ENCODE measurements around the gene TREML2. TPM values are rescaled to one million over a fixed set of nuclear protein-coding genes. Genes with fewer than 3 reads are reported as not detected.

TREML2 gene
- total RNA-seq, 1 donor from 2014 or later: 0.61 TPM

DNA sequence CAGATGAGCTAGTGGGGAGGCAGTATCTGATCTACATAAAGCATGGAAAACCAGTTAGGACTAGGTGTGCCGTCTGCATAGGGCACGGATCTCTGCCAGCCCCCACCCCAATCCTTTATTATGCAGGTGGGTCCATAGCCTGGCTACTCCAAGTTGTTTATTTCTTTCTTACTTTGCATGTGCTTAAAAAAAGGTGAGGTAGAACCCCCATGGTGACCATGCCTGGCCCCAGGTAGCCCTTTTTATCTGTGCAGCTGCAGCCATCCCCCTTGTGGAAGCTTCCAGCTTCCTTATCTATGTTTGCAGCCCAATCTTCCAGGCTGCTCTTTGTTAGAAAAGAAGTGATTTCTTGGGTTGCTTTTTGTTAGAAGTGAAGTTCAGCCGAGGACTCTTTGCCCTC lies 29.0 kb downstream of the TREML2 start:
- Histone ChIP-seq H3K27me3 (no peaks in the 10 kb centered on the region), H3K4me1 (no peaks in the 10 kb centered on the region), H3K36me3 (no peaks in the 10 kb centered on the region), H3K4me3 (no peak overlapping the region), H3K9me3 (no peaks in the 10 kb centered on the region), H3K27ac (no peak overlapping the region)
- DNase-seq: no peak
- TF ChIP-seq, protein P1, sequence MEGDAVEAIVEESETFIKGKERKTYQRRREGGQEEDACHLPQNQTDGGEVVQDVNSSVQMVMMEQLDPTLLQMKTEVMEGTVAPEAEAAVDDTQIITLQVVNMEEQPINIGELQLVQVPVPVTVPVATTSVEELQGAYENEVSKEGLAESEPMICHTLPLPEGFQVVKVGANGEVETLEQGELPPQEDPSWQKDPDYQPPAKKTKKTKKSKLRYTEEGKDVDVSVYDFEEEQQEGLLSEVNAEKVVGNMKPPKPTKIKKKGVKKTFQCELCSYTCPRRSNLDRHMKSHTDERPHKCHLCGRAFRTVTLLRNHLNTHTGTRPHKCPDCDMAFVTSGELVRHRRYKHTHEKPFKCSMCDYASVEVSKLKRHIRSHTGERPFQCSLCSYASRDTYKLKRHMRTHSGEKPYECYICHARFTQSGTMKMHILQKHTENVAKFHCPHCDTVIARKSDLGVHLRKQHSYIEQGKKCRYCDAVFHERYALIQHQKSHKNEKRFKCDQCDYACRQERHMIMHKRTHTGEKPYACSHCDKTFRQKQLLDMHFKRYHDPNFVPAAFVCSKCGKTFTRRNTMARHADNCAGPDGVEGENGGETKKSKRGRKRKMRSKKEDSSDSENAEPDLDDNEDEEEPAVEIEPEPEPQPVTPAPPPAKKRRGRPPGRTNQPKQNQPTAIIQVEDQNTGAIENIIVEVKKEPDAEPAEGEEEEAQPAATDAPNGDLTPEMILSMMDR (IDR thresholded peaks at IDR 0.05): no peak
- ATAC-seq: no peak
- intact Hi-C loops (cut with DNase I): no loop called here

DNA sequence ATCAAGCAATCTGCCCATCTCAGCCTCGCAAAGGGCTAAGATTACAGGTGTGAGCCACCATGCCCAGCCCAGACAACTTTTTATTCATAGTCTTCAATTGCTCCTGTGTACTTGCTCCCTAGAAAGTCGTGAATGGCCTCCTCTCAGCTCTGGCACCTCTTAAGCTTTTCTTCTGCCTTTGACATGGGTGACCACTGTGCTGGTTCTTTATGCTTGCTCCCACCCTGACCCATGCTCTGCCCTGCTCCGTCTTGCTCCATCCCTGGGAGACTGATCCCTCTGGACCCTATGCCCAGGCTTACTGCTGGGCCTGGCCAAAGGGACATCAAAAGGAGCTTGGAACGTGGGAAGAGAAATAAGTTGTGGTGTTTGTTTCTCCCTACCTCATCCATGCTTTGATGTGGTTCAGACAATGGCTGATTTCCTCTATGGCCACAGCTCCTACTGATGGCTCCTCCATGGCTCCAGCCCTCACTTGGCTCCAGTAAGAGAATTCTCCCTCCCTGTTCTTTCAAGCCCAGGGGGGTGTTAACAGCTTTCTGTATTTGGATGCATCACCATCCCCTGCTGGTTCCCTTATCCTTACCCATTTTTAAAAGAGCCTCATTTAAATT lies 30.3 kb downstream of the TREML2 start:
- TF ChIP-seq, protein P1 (IDR thresholded peaks at IDR 0.05): no peak
- peak; percentile 35 for ATAC-seq
- no peak overlapping the region for H3K4me3 ChIP-seq
- no peaks in the 10 kb centered on the region for H3K4me1 ChIP-seq
- no peak overlapping the region for H3K27ac ChIP-seq
- no peaks in the 10 kb centered on the region for H3K36me3 ChIP-seq
- no peaks in the 10 kb centered on the region for H3K9me3 ChIP-seq
- no peak for DNase-seq
- intact Hi-C loops (cut with DNase I): no loop called here
- H3K27me3 ChIP-seq: no peaks in the 10 kb centered on the region

DNA sequence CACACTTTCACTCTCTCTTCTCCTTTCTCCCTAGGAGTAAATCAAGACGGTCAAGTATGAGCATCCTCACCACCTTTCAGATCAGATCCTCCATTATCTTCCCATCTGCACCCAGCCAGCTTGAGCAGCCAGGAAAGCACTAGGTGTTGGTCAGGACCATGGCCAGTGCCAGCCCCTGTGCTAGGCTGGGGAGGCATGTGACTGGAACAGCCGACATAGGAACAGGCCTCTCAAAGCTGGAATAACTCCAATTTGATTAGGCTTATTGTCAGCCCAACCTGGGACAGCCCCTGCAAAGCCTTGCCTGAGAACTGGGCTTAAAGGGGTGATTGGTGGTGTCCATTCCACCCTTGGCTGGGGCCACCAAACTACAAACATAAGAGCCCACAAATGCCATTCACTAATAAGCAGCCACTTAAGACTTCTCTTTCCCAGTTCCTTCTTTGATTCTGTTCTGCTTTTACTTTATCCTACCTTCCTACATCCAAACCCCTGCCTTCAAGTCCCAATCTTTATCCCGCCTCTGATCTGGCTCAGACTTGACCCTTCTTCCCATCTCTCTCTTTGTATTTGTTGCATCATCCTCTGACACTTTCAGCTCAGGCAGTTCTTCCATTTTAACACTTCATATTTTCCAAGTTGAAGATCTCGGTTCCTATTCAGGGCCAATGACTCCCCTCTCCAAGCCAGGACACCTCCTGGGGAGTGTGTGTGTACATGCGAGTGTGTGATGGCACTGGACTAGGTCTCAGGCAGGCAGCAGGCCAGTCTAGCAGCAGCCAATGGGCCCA lies 33.6 kb downstream of the TREML2 start:
- ATAC-seq (peak; percentile 43), DNase-seq (no peak)
- Histone ChIP-seq H3K27ac (no peak overlapping the region), H3K9me3 (no peaks in the 10 kb centered on the region), H3K4me3 (no peak overlapping the region), H3K36me3 (no peaks in the 10 kb centered on the region), H3K4me1 (no peaks in the 10 kb centered on the region), H3K27me3 (no peaks in the 10 kb centered on the region)
- TF ChIP-seq, protein P1 (IDR thresholded peaks at IDR 0.05): no peak
- intact Hi-C loops (cut with DNase I): no loop called here

GRCh38 chr6:41164551-41165120 lies 36.3 kb downstream of the TREML2 start:
- TF ChIP-seq, protein P1 (IDR thresholded peaks at IDR 0.05): no peak
- no peak overlapping the region for H3K27ac ChIP-seq
- no peak overlapping the region for H3K4me3 ChIP-seq
- no peak for DNase-seq
- peaks cover 4% of the 10 kb centered on the region for H3K4me1 ChIP-seq
- H3K36me3 ChIP-seq: no peaks in the 10 kb centered on the region
- no peaks in the 10 kb centered on the region for H3K9me3 ChIP-seq
- no peaks in the 10 kb centered on the region for H3K27me3 ChIP-seq
- no peak for ATAC-seq
- intact Hi-C loops (cut with DNase I): no loop called here

DNA sequence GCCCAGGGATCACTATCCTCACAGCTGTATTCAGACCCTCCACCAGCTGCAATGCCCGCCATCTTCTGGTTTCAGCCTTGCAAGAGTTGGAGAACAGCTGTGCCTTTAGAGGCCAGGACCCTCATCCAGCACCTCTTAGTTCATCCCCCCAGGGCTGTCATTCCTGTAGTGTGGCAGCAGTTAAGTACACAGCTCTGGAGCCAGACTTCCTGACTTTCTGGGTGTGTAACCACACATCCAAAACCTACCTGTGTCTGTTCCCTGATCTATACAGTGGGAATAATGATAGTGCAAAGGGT lies 37.6 kb downstream of the TREML2 start:
- peaks cover 6% of the 10 kb centered on the region for H3K4me1 ChIP-seq
- H3K9me3 ChIP-seq: no peaks in the 10 kb centered on the region
- no peaks in the 10 kb centered on the region for H3K27me3 ChIP-seq
- no peak overlapping the region for H3K4me3 ChIP-seq
- no peak for DNase-seq
- no peaks in the 10 kb centered on the region for H3K36me3 ChIP-seq
- ATAC-seq: no peak
- no peak overlapping the region for H3K27ac ChIP-seq
- TF ChIP-seq, protein P1 (IDR thresholded peaks at IDR 0.05): no peak
- intact Hi-C loops (cut with DNase I): no loop called here

Data from upper lobe of right lung (tissue), 1 donor.